A204.1 (cell line): ENCODE measurements around the gene ITGBL1.
"Not testable (repeated sequence)": the region's sequence is repeated elsewhere in the genome, so short reads cannot be mapped to it uniquely, and the experiment has no call there.

ENCODE experiments used
- FAIRE-seq: peaks from 2 replicates; lab custom pipeline; 2012; peaks lifted over from hg19 to GRCh38; lab: Jason Lieb, UNC

Gene ITGBL1

DNA sequence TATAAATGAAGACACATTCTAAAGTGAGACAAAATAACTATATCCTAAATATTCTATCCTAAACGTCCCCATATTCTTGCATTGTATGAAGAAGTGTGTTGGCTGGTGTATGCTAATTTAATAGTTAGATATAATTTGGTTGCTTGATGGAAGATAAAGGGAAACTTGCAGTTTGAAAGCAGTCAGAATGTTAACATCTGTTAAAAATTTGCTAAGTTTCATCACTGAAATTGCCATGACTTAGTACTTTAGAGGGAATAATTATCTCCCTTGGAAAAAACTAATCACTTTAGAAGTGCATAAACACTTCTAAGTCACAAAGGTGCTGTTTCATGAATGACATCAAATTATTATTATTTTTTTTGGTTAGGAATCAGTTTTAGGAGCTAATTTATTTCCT is 61.6 kb downstream of the ITGBL1 start:
- peak; percentile 35 for FAIRE-seq

DNA sequence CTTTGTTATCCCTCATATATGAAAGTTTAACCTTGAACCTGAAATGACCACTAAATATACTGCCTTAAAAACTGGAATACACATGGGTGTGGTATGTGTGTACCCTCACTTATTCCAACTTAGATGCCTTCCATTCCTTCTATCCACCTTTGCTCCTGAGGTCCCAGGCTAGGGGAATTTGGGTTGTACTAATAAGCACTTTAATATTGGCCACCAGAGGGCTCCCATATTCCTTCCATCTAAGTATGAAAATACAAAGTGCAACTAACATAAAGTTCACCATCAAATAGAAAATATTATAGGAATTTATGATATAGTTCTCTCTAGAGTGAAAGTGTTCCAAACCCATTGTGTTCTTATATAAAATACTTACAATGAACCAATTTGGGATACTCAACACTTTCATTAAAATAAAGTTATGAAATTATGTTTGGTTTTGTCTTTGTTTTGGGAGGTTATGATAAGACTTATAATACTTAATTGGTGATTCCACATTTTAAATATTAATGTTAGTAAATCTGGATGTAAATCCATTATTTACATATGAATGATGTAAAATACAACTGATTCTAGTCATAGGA is 62.3 kb downstream of the ITGBL1 start:
- peak; percentile 97 for FAIRE-seq

DNA sequence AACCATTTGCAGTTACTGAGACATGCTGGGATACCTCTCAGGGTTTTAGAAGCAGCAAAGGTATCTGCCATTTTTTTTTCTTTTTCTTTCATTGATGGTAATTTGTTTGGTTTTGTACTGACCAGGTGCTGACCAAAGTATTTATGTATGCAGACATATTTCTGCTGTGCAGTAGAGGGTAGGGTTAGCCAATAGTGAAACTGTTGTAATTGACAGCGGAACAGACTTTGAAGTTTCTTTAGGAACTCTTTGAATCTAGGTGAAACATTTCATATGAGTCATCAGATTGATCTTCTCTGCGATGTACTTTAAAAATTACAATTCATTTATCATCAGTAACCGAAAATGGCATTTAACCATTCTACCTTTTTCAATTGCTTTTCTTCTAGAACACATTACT is 63.0 kb downstream of the ITGBL1 start:
- no peak for FAIRE-seq

DNA sequence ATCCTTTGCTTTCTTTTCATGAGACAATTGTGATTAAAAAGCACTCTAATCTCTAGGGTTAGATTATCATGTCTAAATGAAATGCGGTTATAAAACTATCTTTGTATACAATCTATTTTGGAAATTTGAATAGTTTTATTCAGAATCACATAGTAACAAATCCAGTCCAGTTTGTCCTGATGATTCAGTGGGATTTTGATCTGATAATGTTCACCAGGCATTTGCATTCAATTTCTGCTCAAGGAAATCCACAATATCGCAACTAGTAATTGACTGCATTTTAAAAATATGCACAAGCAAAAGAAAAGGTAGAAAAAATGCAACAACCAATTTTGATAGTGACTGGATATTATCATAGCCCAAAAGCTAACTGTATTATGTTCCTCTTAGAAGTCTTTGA is 63.8 kb downstream of the ITGBL1 start:
- peak; percentile 39 for FAIRE-seq

DNA sequence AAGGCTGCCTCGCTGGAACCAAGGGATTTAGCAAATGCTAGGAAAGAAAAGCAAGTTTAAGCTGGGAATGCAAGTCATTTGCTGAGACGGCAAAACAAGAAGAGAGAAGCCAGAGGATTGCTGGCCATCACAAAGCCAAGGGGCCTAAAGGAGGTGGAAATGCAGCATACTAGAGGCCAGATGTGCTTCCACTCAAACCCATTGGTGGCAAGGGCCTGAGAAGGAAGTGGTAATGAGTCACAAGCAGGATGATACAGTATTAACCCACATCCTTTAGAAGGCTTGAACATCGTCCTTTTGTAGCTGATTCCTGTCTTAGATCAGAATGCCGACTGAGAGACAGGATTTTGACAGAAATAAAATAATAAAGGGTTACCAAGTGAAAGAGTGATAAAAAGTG is 68.2 kb downstream of the ITGBL1 start:
- FAIRE-seq, result no peak

DNA sequence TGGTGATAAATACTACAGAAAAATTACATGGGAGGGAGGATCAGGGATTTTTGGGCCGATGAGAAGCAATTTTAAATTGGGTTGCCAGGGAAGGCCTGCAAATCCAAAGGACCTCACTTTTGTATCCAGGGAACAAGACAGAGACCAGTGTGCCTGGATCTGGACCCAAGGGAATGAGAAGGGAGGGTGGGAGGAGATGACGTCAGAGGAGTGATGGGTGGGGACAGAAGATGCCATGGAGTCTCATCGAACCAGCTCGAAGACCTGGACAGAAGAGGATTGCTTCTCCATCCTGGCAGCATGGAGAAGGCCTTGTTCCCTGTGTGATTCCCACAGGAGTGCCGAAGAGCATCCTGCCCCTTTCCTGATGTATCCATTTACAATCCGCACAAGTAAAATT is 68.9 kb downstream of the ITGBL1 start:
- FAIRE-seq, result no peak

DNA sequence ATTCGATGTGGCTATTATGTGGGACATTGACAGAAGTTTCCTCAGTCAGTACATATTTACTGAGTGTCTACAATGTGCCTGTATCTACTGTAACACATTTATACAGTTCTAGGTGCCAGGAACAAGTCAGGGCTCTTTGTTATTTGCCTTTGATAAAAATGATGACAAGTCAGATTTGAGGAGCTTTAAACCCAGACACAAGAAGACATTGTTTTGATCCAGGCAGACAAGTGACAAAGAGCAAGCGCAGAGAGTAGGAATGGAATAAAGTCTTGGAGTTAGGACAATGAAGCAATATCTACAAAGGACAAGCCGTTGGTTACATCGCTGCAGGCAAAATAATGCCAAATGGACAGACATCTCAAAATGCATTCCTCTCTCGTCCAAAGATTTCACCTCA is 70.1 kb downstream of the ITGBL1 start:
- FAIRE-seq, result no peak

DNA sequence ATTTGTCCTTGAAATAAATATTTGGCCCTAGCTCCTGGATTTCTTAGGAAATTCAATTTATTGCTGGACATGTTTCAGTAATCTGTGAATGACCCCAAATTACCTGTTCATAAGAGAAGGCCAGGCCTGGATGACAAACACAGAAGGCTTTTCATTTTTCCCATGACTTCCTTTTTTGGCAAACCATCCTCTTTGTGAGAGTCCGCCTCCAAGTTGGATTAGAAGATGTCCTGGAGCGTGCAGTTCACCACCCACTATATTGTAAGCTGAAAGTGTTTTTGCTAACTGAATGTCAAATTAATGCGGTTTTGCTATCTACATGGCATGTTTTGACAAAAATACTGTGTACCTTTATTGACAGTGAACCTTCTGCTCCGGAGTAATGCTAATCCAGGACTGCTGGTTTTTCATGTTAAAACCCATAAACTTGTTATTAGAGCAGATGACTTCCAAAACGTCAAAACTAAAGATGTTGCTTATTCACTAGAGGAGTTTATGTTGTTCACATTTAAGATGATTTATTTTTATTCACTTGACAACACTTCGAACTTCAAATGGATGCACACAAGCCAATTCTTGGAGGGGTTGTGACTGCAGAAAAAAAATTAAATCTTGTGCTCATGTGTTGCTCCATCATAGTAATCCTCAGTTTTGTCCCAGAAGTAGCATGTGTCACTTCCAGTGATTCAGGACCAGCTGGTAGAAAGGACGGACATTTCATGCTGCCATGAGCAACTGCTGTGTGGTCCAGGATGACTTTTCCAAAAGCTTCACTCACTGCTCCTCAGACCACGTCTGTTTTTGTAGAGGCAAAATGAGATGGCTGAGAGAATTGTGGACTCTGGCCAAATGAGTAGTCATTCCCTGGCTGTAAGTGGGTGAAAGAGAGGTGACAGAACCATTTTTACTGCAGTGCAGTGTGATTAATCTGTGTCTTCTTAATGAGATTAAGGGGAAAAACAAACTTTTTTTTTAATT is 71.0 kb downstream of the ITGBL1 start:
- FAIRE-seq, result peak; percentile 86

DNA sequence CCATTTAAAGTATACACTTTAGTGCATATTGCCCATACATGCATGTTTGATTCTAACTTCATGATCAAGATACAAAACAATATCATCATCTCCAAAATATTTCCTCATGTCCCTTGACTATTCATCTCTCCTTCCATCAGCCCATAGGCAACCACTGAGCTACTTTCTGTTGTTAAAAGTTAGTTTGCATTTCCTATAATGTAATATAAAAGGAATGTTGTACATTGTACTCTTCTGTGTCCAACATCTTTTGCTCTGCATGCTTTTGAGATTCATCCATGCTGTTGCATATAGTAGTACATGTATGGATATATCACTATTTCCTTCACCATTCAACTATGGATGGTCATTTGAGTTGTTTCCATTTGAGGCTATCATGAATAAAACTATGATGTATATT is 74.7 kb downstream of the ITGBL1 start:
- no peak for FAIRE-seq

DNA sequence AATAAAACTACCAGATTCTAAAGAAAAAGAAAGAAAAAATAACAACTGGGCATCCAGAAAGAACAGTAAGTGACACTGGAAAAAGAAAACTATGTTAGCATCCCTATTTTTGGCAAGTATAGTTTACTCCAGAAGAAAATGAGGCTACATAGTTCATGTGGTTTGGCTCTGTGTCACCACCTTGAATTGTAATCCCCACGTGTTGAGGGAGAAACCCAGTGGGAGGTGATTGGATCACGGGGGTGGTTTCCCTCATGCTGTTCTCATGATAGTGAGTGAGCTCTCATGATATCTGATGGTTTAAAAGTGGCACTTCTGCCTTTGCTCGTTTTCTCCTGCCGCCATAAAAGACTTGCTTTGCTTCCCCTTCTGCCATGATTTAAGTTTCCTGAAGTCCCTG is 76.9 kb downstream of the ITGBL1 start:
- FAIRE-seq, result no peak

DNA sequence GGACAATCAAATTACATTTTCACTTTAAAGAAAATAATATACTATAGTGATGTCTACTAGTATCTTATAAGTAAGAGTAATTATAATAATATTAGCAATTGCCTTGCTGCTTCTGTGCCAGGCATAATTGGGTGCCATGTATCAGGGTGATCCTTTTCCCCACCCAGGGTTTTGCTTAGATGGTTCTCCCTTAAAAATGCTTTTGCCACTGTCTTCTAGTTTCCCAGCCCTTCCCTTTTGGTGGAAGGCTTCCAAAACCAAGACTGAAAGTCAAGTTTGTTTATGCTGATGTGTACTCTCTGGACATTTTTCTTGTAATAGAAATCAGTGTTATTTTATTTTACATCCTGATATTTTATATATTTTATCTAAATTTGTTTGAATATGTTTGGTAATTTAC is 77.8 kb downstream of the ITGBL1 start:
- no peak for FAIRE-seq

DNA sequence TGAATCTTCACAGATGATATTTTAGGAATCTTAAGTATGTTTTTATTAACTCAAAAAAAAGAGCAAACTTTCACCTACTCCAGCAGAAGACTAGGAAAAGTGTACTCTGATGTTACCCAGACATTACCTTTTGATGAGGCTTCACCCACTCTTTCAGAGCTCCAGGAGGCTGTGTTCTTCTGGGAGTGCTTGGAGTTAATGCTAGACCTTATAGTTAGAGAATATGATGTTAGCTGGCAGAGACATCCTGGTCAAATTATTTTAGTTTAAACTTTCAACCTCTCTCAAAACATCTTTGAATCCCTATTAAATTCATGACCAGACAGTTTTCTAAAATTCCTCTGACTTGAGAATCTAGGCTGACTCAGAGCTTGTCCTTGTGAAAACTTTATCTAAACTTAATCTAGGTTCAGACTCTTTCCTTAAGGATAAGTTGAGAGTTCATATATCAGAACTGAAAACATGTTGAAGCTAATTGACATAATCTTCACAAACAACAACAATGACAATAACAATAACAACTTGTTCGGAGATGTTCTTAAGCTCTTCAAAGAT is 82.8 kb downstream of the ITGBL1 start:
- no peak for FAIRE-seq

DNA sequence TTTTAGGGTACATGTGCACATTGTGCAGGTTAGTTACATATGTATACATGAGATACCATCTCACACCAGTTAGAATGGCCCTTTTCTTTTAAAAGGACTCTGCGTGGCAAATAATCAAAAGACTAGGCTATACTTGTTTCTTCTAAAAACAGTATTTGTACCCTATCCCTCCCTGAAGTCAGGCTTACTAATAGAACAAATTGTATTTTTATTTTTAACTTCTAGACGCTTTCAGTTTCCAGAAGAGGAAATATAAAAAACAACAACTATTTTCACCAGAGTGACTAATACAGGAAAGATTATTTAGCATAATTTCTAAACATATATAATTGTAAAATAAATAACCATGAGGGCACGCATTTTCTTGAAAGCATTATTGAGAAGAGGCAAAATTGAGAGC is 83.6 kb downstream of the ITGBL1 start:
- no peak for FAIRE-seq

DNA sequence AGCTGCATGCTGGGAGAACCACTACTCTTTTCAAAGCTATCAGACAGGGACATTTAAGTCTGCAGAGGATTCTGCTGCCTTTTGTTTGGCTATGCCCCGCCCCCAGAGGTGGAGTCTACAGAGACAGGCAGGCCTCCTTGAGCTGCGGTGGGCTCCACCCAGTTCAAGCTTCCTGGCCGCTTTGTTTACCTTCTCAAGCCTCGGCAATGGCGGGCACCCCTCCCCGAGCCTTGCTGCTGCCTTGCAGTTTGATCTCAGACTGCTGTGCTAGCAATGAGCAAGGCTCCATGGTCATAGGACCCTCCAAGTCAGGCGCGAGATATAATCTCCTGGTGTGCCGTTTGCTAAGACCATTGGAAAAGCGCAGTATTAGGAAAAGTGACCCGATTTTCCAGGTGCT is 92.1 kb downstream of the ITGBL1 start:
- FAIRE-seq, result not testable (repeated sequence)

DNA sequence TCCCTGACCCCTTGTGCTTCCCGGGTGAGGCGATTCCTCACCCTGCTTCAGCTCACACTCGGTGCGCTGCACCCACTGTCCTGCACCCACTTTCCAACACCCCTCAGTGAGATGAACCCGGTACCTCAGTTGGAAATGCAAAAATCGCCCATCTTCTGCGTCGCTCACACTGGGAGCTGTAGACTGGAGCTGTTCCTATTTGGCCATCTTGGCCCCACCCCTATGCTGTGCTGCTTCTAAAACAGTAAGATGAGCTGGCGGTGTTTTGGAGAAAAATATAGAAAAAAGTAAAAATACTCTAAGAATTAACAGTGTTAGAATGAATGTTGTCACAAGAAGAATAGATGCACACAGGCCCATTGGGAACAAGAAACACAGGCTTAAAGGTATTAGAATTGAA is 92.5 kb downstream of the ITGBL1 start:
- FAIRE-seq, result no peak

DNA sequence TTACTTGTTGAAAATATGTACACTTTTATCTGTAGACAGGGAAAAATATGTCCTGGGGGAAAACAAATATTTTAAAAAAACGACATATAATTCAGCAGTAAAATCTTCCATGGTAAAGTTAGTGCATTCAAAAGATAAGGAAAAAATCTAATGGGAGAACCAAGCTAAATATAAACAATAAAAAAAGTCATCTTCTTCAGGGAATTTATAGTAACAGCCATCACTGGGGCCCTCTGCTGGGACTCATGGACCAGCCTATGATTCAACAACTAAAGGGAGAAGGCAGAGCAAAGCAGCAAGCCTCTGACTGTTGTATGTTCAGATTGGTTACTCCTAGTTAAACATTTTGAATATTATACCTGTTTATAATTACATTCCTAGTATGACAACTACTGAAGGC is 93.0 kb downstream of the ITGBL1 start:
- no peak for FAIRE-seq

DNA sequence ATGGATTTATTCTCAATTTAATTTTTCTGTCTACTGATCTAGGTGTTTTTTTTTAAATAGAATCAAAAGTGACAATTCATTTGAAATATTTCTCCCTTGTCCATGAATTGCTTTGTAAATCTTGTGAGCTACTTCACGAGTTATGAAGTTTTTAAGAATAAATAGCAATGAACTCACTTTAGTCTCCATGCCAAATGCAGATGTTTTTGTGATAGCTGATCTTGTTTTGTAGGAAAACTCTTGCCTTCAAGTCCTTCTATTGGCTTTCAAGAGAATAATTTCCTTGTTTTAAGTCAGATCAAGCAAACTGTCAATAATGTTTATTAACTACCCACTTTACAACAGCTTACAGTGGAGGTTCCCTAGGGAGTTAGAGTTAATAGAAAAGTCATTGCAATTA is 99.8 kb downstream of the ITGBL1 start:
- no peak for FAIRE-seq

DNA sequence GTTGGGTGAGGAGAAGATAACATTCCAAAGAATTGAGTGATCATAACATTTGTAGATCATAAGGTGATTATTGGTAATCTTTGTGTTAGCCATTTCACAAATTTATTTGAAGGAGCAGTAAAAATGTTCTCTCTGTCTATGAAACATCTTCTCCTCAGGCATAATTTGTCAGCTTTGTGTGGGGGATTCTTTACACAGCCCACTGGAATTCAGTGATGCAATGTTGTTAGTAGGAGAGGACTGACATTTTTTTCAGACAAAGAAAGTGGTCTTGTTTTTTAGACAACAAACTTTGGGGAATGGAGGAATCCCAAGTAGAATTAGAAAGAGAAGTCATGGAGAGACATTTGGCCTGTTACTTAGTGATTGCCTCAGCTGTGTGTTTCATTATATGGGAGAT is 100.3 kb downstream of the ITGBL1 start:
- FAIRE-seq, result no peak

DNA sequence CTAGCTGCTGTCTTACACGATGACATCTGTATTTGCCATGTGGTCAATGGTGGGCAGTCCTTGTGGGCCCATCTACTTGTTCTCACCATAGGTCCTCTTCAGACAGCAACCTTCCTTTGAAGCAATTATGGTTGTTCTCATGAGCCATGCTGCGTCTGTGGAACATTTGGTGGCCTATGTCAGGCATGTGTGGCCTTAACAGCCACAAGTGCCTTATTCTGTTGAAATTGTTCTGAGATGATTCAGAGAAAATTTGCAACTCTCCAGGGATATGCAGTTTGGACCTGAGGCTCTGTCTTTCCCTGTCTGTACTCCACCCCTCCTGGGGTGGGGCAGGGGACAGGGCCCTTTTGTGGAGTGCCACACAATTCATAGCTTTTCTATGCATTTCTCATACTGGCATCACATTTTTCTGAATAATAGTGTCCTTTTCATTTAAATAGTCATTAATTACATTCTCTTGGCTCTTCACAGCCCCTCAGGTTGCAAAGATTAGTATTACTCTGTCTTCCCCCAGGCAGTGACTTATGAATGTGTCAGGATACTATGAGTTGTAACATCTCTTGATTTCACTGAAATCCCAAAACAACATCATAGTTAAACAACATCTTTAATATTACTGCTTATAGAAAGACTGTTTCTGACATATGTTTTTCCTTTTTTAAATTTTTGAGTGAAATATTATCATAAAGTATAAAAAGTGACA is 102.1 kb downstream of the ITGBL1 start:
- FAIRE-seq, result no peak

DNA sequence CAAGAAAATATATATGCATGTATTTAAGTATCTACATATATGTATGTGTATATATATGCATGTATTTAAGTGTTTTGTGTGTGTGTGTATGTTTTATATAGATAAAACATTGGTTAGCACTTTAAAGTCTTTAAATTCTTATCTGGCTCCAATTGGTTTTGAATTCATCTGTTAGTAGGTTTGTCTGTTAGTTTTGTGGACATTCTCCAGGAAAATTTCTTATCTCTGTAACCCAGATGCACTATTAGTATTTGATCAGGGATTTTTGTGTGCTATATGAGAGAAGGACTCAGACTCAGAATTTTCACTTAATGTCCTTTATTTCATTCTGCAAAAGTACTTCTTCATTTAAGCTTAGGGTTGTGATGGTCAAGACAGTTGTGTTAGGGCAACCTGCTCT is 103.1 kb downstream of the ITGBL1 start:
- no peak for FAIRE-seq

DNA sequence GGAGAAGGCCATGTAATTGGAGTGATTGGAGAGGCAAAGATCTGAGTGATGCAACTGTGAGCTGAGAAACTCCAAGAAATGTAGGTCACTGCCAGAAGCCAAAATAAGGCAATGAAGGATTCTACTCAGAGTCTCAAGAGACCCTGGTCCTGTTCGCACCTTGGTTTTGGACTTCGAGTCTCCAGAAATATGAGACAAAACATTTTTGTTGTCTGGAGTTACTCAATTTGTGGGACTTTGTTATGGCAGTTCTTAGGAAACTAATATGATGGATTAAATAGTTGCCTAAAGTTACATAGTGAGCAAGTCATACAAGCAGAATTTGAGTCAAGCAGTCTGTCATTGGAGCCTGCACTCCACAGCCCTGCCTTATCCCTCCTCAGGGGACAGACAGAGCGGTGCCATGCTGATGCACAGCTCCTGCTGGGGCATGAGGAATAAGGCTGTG is 104.2 kb downstream of the ITGBL1 start:
- FAIRE-seq, result no peak

DNA sequence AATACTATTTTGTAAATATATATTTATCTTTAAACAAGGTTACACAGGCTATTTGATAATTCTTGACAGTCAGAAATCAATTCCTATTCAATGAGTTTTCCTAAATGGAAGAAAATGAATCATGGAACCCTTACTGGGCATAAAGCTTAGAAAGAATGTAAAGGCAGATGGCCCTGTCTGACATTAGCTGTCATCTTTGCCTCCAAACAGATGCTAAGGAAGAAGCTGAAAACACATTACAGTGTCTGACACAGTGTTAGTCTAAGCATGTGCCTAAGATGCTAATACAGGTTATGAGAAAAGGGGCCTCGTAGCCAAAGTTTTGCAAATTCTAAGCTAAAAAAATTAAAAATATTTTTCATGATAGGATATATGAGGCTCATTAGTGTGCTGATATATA is 112.8 kb downstream of the ITGBL1 start:
- no peak for FAIRE-seq

DNA sequence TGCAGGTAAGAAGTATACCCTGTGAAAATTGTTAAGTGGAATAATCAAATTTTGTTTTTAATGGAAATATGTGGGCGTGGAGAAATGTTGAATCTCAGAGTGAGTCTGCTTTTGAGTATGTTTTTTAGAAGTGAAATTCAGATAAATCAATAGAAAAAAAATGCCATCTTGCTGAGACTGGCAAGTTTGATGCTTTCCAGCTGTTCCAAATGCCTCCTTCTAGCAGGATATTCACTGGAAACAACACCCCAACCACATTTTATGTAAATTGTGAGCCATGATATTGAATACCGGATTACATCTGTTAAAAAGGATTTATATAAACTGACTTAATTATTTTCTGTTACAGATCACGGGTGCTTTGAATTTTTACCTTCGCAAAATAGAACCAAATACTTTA is 115.4 kb downstream of the ITGBL1 start:
- FAIRE-seq, result no peak
